ENCODE results near the gene PLCB3. TPM values are rescaled to one million over a fixed set of nuclear protein-coding genes. Genes with fewer than 3 reads are reported as not detected.

PLCB3 gene
- total RNA-seq, 1 donor from 2014 or later: 11.5 TPM

DNA sequence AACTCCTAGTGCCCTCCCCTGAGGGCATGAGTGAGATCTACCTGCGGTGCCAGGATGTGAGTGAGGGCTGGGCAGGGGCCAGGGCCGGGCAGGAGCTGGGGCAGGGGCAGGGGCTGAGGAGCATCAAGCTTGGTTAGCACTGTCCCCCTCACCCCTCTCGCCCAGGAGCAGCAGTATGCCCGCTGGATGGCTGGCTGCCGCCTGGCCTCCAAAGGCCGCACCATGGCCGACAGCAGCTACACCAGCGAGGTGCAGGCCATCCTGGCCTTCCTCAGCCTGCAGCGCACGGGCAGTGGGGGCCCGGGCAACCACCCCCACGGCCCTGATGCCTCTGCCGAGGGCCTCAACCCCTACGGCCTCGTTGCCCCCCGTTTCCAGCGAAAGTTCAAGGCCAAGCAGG is 31.1 kb upstream of the PLCB3 start:
- intact Hi-C loops (cut with micrococcal nuclease): no loop called here

DNA sequence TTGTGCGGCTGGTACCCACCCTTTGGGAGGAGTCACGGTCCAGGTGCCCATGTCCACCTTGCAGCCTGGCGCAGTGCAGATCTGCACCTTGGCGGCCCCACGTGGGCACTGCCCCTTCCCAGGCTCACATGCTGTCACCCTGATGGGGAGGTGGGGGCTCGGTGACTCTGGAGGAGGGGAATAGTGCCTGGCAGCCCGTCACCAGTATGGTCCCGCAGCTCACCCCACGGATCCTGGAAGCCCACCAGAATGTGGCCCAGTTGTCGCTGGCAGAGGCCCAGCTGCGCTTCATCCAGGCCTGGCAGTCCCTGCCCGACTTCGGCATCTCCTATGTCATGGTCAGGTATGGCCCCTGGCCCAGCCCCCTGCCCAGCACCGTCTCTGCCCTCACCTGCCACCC is 30.5 kb upstream of the PLCB3 start:
- intact Hi-C loops (cut with micrococcal nuclease): no loop called here

DNA sequence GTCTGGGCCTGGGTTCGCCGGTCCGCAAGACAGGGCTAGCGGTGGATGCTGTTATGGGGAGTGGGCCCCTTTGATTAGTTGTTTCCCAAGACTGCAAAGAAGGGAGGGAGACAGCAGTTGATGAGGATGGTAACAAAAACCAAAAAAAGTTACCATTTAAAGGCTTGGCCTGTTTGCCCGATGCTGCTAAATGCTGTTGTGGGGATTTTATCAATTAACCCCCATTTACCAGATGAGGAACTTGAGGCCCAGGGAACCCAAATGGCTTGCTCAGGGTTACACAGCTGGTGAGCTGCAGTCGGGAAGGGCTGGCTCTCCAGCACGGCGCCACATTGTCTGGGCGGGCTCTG is 28.7 kb upstream of the PLCB3 start:
- intact Hi-C loops (cut with micrococcal nuclease): no loop called here

DNA sequence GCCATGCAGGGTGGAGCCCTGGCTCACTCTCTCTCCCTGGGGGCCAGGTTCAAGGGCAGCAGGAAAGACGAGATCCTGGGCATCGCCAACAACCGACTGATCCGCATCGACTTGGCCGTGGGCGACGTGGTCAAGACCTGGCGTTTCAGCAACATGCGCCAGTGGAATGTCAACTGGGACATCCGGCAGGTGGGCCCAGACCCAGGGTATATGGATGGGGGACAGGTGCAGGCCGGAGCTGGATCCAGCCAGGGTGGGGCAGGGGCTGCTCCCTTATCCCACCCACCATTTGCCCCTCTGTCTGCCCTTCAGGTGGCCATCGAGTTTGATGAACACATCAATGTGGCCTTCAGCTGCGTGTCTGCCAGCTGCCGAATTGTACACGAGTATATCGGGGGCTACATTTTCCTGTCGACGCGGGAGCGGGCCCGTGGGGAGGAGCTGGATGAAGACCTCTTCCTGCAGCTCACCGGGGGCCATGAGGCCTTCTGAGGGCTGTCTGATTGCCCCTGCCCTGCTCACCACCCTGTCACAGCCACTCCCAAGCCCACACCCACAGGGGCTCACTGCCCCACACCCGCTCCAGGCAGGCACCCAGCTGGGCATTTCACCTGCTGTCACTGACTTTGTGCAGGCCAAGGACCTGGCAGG is 28.2 kb upstream of the PLCB3 start:
- intact Hi-C loops (cut with micrococcal nuclease): no loop called here

DNA sequence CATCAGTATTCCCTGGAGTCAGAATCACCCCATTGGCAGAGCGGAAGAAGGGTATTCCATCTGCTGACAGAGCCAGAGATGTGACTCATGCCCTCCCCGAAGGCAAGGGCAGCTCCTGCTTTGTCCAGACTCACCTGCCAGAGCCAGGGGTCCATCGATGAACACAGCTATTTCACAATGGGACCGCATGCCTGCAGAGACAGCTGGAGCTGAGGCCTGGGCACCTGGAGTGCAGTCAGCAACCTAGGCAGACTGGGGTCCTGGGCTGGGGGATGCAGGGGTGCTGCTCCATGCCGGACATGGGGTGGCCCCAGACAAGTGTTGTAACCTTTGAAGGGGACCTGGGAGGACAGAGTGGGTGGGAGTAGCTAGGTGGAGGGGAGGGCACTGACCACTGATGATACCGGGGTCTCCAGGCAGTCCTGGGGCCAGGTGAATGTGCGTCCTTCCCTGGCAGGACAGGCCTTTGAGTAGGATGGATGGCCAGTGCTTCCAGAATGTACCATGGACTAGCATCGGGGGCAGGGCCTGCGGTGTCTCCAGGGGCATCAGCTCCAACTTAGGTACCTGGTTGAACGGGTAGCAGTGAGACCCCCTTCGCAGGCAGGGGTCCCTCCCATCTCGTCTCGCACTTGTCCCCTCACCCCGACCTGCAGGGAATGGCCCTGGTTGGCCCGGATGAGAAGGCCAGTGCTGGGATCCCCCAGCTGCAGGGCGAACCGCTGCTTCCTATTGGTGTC is 27.0 kb upstream of the PLCB3 start:
- intact Hi-C loops (cut with micrococcal nuclease): no loop called here

DNA sequence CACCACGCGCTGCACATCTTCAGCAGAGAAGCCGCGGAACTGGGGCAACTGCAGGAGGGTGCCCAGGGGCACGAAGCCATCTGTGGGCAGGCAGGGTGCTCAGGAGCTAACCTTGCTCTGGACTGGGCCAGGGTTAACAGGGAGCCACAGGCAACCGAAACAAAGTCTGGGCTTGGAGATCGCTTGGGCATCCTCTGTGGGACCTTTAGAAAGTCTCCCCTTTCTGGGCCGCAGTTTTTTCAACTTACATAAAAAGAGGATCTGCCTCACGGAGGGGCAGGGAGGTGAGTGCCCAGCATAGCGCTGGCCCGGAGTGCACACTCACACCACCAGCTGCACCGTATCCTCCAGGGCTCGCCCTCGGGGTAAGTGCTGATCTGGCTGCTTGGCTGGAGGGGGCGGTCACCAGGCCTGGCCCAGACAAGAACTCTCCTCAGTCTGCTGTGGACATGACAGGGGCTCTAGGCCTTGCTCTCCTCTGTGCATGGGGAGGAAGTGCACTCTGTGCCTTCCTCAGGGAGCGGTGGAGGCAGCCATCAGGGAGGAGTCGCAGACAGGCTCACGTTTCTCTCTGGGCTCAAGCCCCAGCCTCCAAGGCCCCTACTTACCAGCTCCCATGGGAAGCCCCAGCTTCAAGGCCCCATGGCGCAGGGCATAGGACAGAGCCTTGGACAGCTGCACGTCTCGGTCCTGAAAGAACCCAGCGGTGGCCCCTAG is 26.3 kb upstream of the PLCB3 start:
- intact Hi-C loops (cut with micrococcal nuclease): no loop called here

DNA sequence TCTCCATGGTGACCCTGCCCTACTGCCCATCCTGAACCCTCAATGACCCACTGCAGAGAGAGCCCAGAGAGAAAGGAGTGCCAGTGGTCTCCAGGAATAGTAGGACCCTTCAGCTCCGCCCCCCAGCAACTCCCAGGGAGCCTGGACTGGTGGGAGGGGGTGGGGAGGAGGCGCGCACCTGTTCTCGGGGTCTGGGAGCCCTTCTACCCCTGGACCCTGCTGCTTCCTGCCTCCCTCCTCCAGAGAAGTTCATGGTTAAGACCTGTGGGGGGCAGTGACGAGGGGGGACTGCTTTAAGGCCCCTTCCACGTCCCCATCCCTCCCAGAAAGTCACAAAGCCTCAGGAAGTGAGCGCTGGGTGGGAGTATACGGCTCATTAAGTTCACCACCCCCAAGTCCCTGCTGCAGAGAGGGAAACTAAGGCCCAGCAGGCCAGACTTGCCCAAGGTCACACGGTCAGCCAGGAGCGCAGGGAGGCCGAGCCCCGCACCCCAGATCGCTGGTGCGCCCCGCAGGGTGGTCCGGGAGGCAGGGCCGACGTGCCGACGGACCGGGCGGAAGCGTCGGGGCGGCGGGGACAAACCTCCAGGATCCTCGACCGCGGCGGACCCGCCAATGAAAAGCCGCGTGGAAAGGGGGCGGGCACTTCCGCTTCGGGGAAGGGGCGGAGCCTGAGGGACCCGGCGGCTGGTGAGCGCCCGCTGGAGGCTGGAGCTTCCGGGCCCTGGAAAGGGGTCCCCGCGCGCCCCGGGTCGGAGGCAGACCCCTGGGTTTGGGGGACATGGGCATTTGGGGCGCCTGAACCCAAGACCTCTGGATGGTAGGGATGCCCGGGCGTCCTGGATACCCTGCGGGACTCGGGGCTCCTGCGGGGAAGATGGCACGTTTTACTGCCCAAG is 25.5 kb upstream of the PLCB3 start, which contains the start of the genes NUDT22 and TRPT1:
Gene NUDT22 (plus strand): TSS at position 667 of the 899 bp plus-strand sequence. CDS start 379 bp downstream, outside the sequence.
Gene TRPT1 (minus strand): TSS at position 579 of the 899 bp plus-strand sequence. CDS start 326 bp downstream, at position 253.
- intact Hi-C loops (cut with micrococcal nuclease): loop anchor here (1.0 kb wide), 4 partner anchors 14 to 44 kb away; no protein-coding TSS in a partner anchor

DNA sequence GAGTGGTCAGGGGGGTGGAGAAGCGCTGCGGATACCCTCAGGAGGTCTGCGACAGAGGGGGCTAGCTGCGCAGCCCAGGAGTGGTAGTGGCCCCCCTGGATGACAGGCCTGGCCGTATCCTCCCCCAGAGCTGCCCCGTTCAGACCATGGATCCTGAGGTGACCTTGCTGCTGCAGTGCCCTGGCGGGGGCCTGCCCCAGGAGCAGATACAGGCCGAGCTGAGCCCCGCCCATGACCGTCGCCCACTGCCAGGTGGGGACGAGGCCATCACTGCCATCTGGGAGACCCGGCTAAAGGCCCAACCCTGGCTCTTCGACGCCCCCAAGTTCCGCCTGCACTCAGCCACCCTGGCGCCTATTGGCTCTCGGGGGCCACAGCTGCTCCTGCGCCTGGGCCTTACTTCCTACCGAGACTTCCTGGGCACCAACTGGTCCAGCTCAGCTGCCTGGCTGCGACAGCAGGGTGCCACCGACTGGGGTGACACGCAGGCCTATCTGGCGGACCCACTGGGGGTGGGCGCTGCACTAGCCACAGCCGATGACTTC is 24.8 kb upstream of the PLCB3 start:
- intact Hi-C loops (cut with micrococcal nuclease): loop anchor here (1.0 kb wide), 4 partner anchors 14 to 44 kb away; no protein-coding TSS in a partner anchor

DNA sequence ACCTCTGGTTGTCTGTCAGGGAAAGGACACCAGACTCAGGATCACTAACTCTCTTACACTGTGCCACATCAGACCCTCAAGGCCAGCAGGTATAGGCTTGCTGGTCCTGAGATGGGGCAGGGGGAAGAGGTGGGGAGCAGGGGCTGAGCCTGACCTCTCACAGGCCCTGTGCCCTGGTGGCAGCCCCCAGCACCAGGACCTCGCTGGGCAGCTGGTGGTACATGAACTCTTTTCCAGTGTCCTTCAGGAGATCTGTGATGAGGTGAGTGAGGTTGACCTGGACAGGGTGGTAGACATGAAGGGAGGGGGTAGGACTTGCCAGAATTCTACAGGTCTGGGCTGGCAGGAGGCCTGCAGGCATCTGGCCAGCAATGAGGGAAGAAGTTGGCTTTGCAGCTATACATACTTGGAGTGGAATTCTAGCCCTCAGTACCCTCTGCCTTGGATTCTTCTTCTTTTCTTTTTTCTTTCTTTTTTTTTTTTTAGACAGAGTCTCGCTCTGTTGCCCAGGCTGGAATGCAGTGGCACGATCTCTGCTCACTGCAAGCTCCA is 23.8 kb upstream of the PLCB3 start:
- intact Hi-C loops (cut with micrococcal nuclease): no loop called here

DNA sequence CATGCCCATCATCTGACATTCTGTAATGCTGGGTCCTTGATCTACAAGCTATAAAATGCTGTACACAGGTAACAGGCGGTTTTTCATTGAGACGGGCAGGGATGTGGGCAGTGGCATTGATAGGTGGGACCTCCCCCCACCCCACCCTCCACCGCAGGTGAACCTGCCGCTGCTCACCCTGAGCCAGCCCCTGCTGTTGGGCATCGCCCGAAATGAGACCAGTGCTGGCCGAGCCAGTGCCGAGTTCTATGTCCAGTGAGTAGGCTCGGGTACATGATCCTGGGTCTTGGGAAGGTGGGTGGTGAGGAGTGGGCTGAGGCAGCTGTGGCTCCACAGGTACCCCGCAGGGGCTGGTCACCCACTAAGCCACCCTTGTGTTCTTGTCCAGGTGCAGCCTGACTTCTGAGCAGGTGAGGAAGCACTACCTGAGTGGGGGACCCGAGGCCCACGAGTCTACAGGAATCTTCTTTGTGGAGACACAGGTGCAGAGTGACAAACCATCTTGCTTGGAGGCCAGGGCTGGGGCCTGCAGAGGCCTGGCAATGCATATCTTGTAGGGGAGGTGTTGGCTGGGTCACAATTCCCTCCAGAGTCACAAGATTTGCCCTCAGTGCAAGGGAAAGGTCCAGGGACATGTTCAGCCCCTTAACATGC is 22.1 kb upstream of the PLCB3 start:
- intact Hi-C loops (cut with micrococcal nuclease): no loop called here

DNA sequence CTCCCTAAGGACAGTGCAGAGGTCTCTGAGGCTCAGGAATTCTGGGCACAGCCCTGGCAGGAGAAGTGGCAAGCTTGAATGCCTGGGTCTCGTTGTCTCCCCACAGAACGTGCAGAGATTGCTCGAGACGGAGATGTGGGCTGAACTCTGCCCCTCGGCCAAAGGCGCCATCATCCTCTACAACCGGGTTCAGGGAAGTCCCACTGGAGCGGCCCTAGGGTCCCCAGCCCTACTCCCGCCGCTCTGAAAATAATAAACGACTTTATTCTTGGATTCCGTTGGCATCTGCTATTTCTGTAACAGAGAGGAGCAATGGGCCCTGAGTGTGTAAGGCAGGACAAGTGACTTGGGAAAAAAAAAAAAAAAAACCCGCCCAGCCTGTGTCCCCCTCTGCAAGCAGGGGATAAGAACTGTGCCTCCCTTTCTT is 21.6 kb upstream of the PLCB3 start:
- intact Hi-C loops (cut with micrococcal nuclease): loop anchor here (1.0 to 5.0 kb wide), 7 partner anchors 12 to 547 kb away; partner anchors contain the start of genes ESRRA, FKBP2, PPP1R14B and RTN3

DNA sequence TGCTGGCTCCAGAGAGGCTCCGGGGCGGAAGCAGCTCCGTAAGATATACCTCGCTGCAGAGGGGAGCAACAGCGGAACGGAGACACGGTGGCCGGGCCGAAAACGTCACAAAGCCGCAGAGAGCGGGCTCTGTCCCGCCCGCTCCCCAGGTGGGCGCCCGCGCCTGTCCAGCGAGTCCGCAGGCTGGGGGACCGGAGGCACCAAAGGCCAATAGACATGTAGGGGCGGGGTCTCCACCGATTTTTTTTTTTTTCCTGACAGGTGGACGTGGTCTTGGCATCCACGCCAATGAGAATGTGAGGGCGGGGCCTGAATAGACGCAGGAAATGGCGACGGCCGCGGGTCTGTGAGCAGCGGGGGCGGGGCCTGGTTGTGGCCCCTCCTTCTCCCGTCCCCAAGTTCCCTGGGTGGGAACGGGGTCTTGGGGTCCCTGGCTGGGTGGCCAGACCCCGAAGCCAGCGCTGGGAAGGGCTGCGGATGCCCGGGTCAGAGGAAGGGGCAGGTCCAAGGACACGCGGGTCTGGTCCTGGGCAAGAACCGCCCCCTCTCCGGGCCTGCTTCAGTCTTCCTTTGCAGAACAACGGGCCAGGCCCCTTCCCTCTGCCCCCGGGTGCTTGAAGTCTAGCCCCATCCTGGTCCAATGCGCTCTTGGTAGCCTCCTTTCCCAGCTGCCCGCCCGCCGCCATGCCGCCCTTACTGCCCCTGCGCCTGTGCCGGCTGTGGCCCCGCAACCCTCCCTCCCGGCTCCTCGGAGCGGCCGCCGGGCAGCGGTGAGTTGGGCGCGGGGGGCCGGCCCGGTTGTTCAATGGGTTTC is 21.0 kb upstream of the PLCB3 start, which contains the start of gene DNAJC4:
Gene DNAJC4 (plus strand): TSS at position 378 of the 814 bp plus-strand sequence. CDS start 307 bp downstream, at position 685.
- intact Hi-C loops (cut with micrococcal nuclease): loop anchor here (1.0 to 5.0 kb wide), 7 partner anchors 11 to 548 kb away; partner anchors contain the start of genes ESRRA, FKBP2, PPP1R14B and RTN3

DNA sequence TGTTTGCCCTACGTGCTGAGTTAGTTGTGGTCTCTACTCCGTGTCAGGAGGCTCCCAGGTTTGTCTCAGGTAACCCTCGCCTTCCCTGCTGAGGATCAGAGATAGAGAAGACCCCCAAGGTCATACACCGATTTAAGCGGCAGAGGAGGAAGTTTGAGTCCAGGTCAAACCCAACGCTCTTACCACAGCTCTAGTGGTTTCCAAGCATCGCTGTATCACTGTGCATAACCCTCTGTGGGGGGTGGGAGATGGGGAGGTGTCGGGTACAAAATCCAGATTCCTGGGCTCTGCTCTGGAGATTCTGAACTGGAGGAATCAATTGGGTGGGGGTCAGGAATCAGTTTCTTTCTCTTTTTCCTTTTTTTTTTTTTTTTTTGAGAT is 20.4 kb upstream of the PLCB3 start:
- intact Hi-C loops (cut with micrococcal nuclease): loop anchor here (1.0 to 5.0 kb wide), 7 partner anchors 10 to 549 kb away; partner anchors contain the start of genes ESRRA, FKBP2, PPP1R14B and RTN3

DNA sequence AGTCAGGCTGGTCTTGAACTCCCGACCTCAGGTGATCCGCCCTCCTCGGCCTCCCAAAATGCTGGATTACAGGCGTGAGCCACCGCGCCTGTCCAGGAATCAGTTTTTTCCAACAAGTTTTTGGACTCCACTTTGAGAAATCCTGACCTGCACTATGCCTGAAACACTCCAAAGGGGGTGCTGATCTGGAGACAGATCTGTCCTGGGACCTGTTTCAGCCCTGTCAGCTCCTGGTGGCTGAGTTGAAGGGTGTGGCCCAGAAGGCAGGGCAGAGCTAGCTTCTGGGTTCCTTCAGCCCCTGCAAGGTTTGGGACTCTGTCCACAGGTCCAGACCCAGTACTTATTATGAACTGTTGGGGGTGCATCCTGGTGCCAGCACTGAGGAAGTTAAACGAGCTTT is 19.8 kb upstream of the PLCB3 start:
- intact Hi-C loops (cut with micrococcal nuclease): loop anchor here (5.0 kb wide), 1 partner anchor 549 kb away; the partner anchor contains the start of gene RTN3

DNA sequence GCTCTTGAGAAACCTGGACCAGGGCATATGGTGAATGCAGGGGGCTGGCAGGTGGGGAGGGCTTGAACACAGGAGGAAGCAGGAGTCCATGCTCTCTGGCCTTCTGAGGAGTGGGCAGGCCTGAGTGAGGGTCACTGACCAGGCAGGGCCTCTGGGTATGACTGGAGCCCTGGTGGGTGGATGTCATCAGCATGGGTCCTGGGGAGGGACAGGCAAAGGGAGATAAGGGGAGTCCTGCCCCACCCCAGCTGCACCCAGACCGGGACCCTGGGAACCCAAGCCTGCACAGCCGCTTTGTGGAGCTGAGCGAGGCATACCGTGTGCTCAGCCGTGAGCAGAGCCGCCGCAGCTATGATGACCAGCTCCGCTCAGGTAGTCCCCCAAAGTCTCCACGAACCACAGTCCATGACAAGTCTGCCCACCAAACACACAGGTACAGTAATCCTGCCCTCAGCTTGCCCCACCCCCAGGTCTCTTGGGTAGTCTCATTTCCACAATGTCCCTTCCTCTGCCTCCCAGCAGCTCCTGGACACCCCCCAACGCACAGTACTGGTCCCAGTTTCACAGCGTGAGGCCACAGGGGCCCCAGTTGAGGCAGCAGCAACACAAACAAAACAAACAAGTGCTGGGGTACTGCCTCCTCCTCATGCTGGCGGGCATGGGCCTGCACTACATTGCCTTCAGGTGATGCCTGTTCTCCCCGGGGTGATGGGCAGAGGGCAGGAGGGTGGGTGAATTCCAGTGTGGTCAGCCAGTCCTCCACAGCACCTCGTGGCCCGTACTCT is 19.0 kb upstream of the PLCB3 start:
- intact Hi-C loops (cut with micrococcal nuclease): loop anchor here (5.0 kb wide), 1 partner anchor 550 kb away; the partner anchor contains the start of gene RTN3

DNA sequence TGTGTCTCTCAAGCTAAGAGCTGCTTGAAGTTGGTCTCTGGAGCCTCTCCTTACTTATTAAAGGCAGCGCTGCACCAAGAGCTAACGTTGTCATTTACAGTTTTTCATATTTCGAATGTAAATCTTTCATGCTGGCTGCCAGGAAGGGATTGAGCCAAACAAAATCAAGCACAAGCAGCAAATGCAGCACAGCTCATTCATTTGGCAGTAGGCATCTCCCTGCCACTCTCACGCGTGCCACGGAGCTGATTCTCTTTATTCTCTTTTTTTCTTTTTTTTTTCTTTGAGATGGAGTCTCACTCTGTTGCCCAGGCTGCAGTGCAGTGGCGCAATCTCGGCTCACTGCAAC is 18.4 kb upstream of the PLCB3 start:
- intact Hi-C loops (cut with micrococcal nuclease): loop anchor here (5.0 kb wide), 1 partner anchor 551 kb away; the partner anchor contains the start of gene RTN3

DNA sequence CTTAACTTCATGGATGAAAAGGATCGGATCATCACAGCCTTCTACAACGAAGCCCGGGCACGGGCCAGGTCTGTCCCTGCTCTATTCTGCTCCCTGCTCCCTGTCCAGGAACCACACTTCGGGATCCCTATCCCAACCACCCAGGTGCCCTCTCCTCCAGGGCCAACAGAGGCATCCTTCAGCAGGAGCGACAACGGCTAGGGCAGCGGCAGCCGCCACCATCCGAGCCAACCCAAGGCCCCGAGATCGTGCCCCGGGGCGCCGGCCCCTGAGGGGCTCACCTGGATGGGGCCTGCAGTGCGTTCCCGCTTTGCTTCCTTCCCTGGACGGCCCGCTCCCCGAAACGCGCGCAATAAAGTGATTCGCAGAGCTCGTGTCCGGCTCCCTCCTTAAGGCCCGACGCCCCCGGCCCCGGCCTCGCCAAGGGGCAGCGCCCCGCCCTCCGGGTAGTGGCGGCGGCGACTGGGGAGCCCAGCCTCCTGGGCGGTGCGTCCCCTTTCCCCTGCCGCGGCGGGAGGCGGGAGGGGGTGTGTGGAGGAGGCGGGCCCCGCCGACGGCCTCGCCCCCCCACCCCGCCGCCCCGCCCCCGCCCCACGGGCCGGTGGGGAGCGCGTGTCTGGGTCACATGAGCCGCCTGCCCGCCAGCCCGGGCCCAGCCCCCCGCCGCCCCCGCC is 17.3 kb upstream of the PLCB3 start, which contains the start of gene VEGFB:
Gene VEGFB (plus strand): TSS at position 672 of the 674 bp plus-strand sequence. CDS start 250 bp downstream, outside the sequence.
- intact Hi-C loops (cut with micrococcal nuclease): loop anchor here (5.0 kb wide), 1 partner anchor 552 kb away; the partner anchor contains the start of gene RTN3
